AG04449 (cell line): ENCODE measurements around the gene CSH2.
"Not testable (repeated sequence)": the region's sequence is repeated elsewhere in the genome, so short reads cannot be mapped to it uniquely, and the experiment has no call there.

Source experiments
- CTCF ChIA-PET: fragments of 350-600 bp; formaldehyde crosslinking; extraction: SDS; loops from one replicate; lab custom pipeline; 2021; ENCODE audit warnings: antibody characterized with exemption; lab: Yijun Ruan, JAX
- POLR2A ChIA-PET: fragments of 400-600, 350-600 bp; formaldehyde crosslinking; extraction: SDS; loops from one replicate; lab custom pipeline; 2020; ENCODE audit warnings: antibody characterized with exemption, inconsistent platforms; lab: Yijun Ruan, JAX
- DNase-seq: peaks from one replicate; pipeline ENCODE4 v3.0.0-alpha.2; 2010; ENCODE audit warnings: low read depth, low spot score
- H3K4me3 ChIP-seq: 2 replicates; pipeline ENCODE4 v1.5.1; 2011; ENCODE audit warnings: low read depth, mild to moderate bottlenecking, control low read depth, low read length
- TF ChIP-seq, protein P1 (sequence below): IDR thresholded peaks from one replicate; pipeline ENCODE4 v1.5.1; 2011; ENCODE audit warnings: mild to moderate bottlenecking, moderate library complexity, low read length, control low read depth, inconsistent platforms; ENCODE audit not compliant: insufficient read depth; ENCODE audit errors: missing control alignments

CSH2 gene

DNA sequence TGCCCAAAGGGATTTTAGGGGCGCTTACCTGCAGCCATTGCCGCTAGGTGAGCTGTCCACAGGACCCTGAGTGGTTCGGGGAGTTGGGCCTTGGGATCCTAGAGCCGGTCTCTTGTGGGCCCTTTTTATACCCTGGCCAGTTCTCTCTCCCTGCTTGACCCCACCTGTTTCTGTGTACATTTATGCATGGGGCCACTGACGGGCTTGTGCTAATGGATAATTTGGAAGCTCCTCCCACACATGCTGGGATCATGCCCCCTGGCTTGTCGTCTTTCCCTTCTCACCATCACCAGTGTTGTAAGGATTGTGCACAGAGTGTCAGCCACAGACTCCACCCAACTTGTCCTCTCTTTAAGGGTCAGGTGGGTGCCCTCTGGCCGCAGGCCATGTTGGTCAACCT, at the start of gene CSH2:
Gene CSH2 (minus strand): TSS at position 101 of the 400 bp plus-strand sequence. CDS start 63 bp downstream, at position 38.
- CTCF ChIA-PET = interaction anchor here (1.3 to 2.0 kb wide), 3 partner anchors 8 to 26 kb away, joined by 3 to 8 read pairs (median 3); no protein-coding TSS in a partner anchor
- DNase-seq, H3K4me3 ChIP-seq, POLR2A ChIA-PET: not testable (repeated sequence)

DNA sequence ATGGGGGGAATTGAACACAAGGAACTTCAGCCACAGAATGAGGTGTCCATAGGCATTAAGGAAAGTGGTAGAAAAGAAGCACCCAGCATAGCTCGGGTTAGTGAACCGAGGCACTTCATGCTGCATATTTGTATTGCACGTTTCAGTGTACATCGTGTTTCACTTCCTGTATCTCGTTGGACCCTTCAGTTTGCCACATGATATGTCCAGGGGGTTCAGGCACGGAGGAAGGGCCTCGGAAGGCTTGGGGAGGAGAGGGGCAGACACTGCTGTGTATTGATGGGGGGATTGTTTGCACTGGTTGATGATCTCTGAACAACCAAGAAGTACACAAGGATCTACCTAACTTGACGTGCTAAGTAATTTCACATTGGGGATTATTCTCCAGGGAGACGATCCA, 48.9 kb upstream of the CSH2 start:
- not testable (repeated sequence) for H3K4me3 ChIP-seq
- CTCF ChIA-PET = interaction anchor here (1.1 to 14.2 kb wide), 5 partner anchors 11 to 211 kb away, joined by 4 to 246 read pairs (median 7); partner anchors contain the start of genes CSHL1 and ERN1

DNA sequence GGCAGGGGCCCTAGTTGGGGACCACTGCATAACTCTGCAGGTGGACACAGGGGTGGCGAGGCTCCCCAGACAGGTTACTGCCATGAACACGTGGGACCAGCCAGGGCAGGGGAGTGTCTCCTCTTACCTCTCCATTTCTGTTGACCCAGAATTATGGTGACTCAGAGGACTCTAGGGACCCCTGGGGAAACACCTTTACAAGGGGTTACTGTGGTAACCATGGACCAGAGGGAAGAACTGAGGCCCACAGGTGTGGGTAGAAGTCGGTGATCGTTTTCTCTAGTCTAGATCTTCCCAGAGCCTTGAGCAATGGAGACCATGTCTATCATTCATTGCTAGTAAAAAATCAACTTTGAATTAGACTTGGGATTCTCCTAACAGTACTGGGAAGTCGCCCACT, 47.3 kb upstream of the CSH2 start:
- H3K4me3 ChIP-seq, DNase-seq, POLR2A ChIA-PET: not testable (repeated sequence)
- CTCF ChIA-PET = interaction anchor here (1.2 to 14.2 kb wide), 11 partner anchors 10 to 213 kb away, joined by 3 to 246 read pairs (median 12); partner anchors contain the start of genes CD79B, CSHL1, ERN1 and ICAM2

More for the DNA sequence above, 48.9 kb upstream of the CSH2 start:
- POLR2A ChIA-PET, DNase-seq: not testable (repeated sequence)

DNA sequence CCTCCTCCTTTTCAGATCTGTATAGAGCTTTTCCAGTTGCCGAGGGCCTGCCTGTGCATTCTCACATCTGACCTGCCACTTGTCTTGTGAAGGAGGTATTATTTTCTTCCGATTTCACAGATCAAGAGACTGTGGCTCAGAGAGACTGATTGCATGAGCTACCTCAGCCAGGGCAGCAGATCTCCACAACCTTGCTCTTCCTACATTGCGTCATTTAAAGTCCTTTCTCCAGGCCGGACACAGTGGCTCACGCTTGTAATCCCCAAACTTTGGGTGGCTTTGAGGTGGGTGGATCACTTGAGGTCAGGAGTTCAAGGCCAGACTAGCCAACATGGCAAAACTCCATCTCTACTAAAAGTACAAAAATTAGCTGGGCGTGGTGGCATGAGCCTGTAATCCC, 46.6 kb upstream of the CSH2 start:
- POLR2A ChIA-PET, DNase-seq, H3K4me3 ChIP-seq: not testable (repeated sequence)
- CTCF ChIA-PET = interaction anchor here (0.7 to 14.2 kb wide), 39 partner anchors 9 to 499 kb away, joined by 3 to 246 read pairs (median 6); partner anchors contain the start of genes CD79B, CSHL1, ERN1 and ICAM2

DNA sequence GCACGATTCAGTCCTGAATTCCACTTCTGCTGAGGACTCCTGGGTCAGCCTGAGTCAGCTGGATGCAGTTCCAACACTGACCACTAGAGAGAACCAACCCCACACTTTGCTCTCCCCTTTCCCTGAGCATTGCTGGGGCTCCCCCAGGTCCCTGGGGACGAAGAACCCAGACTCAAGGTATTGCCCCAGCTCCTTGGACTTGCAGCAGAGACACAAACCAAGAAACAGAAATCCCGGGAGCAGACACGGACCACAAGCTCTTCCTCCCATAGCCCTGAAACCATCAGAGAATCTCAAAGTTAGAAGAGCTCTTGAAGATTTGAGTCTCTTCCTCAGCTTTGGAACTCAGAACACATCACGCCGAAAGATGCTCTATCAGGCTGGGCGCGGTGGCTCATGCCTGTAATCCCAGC, 45.8 kb upstream of the CSH2 start:
- TF ChIP-seq, protein P1, sequence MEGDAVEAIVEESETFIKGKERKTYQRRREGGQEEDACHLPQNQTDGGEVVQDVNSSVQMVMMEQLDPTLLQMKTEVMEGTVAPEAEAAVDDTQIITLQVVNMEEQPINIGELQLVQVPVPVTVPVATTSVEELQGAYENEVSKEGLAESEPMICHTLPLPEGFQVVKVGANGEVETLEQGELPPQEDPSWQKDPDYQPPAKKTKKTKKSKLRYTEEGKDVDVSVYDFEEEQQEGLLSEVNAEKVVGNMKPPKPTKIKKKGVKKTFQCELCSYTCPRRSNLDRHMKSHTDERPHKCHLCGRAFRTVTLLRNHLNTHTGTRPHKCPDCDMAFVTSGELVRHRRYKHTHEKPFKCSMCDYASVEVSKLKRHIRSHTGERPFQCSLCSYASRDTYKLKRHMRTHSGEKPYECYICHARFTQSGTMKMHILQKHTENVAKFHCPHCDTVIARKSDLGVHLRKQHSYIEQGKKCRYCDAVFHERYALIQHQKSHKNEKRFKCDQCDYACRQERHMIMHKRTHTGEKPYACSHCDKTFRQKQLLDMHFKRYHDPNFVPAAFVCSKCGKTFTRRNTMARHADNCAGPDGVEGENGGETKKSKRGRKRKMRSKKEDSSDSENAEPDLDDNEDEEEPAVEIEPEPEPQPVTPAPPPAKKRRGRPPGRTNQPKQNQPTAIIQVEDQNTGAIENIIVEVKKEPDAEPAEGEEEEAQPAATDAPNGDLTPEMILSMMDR = peak; percentile 89
- POLR2A ChIA-PET = no interaction called here
- CTCF ChIA-PET = interaction anchor here (0.7 to 14.2 kb wide), 45 partner anchors 8 to 500 kb away, joined by 3 to 246 read pairs (median 5); partner anchors contain the start of genes CD79B, CSHL1, ERN1 and ICAM2
- no peak overlapping the region for H3K4me3 ChIP-seq
- no peak for DNase-seq

DNA sequence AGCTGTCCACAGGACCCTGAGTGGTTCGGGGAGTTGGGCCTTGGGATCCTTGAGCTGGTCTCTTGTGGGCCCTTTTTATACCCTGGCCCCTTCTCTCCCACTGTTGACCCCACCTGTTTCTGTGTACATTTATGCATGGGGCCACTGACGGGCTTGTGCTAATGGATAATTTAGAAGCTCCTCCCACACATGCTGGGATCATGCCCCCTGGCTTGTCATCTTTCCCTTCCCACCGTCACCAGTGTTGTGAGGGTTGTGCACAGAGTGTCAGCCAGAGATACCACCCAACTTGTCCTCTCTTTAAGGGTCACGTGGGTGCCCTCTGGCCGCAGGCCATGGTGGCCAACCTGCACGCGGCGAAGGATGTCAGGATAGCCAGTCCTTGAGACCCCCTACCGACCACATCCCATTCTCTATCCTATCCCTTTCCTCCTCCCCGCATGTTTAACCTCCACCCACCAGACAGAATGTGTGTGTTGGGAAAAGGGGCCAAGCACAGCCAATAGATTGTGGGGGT, 45.4 kb upstream of the CSH2 start, which contains the start of gene GH1:
Gene GH1 (minus strand): TSS at position 51 of the 517 bp plus-strand sequence. CDS start 63 bp downstream, outside the sequence.
- POLR2A ChIA-PET = not testable (repeated sequence)
- CTCF ChIA-PET = interaction anchor here (0.9 to 14.2 kb wide), 43 partner anchors 8 to 500 kb away, joined by 3 to 246 read pairs (median 5); partner anchors contain the start of genes CD79B, CSHL1, ERN1 and ICAM2

DNA sequence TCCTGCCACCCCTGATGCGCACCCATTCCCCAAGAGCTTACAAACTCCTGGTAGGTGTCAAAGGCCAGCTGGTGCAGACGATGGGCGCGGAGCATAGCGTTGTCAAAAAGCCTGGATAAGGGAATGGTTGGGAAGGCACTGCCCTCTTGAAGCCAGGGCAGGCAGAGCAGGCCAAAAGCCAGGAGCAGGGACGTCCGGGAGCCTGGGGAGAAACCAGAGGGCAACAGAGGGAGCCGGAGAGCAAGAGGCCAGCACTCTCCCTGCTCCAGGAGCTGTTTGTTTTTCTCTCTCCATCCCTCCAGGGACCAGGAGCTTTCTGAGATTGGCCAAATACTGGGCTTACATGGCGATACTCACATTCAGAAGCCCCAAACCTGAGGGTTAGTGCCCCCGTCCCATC, 44.8 kb upstream of the CSH2 start:
- H3K4me3 ChIP-seq = no peak overlapping the region
- TF ChIP-seq, protein P1 = peak; percentile 11
- DNase-seq = no peak
- ChIA-PET POLR2A (no interaction called here), CTCF (interaction anchor here (0.6 to 14.2 kb wide), 27 partner anchors 8 to 372 kb away, joined by 3 to 246 read pairs (median 4); partner anchors contain the start of genes CD79B, ERN1, ICAM2 and PRR29)

More for the DNA sequence above, 45.4 kb upstream of the CSH2 start, which contains the start of gene GH1:
- H3K4me3 ChIP-seq, DNase-seq: not testable (repeated sequence)

DNA sequence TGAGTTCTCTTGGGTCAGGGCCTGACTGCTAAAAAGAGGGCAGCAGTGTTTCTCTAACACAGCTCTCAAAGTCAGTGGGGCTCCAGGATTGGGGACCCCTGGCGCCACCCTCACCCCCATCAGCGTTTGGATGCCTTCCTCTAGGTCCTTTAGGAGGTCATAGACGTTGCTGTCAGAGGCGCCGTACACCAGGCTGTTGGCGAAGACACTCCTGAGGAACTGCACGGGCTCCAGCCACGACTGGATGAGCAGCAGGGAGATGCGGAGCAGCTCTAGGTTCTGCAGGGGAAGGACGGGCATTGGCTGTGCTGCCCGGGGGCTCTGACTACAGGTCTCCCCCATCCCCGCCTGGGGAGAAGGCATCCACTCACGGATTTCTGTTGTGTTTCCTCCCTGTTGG, 44.2 kb upstream of the CSH2 start:
- POLR2A ChIA-PET = no interaction called here
- CTCF ChIA-PET = interaction anchor here (0.6 to 14.2 kb wide), 15 partner anchors 9 to 216 kb away, joined by 3 to 246 read pairs (median 21); partner anchors contain the start of genes CD79B, ERN1 and ICAM2
- H3K4me3 ChIP-seq = no peak overlapping the region
- TF ChIP-seq, protein P1 = no peak
- DNase-seq = no peak

DNA sequence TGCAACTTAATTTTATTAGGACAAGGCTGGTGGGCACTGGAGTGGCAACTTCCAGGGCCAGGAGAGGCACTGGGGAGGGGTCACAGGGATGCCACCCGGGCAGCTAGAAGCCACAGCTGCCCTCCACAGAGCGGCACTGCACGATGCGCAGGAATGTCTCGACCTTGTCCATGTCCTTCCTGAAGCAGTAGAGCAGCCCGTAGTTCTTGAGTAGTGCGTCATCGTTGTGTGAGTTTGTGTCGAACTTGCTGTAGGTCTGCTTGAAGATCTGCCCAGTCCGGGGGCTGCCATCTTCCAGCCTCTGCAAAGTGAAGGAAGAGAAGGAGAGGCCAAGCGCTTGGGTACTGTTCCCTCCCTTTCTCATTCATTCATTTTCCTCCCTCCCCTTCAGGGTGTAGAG, 43.7 kb upstream of the CSH2 start:
- H3K4me3 ChIP-seq, DNase-seq, POLR2A ChIA-PET: not testable (repeated sequence)
- CTCF ChIA-PET = interaction anchor here (0.6 to 14.2 kb wide), 10 partner anchors 9 to 216 kb away, joined by 3 to 246 read pairs (median 29); partner anchors contain the start of genes CD79B, ERN1 and ICAM2
